ENCODE measurements around the gene MAP3K20.

DNA sequence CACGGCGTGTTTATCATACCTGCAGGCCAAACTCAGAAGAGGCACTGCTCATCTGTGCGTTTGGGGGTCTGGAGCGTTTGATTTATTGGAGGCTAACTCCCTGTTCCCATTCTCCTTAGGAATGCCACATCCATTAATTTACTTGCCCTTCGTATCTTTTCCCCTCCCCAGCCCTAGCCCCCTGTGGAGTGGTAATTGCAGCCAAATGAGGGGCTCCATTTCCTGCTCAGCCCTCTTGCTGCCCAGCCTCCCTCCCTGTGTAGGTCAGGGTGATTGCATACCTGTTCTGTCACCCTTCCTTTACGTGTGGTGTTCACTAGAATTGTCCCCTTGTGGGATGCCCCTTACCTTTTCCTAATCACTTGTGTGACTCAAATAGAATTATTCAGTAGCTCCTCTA, 120.4 kb downstream of the MAP3K20 start:
- TF ChIP-seq RAD21 (IDR thresholded peaks at IDR 0.05; ENCODE audit: low read length) (no peak), FOS (IDR thresholded peaks at IDR 0.05; ENCODE audit: low read depth, low read length) (no peak), POLR2A (IDR thresholded peaks at IDR 0.05; ENCODE audit: low read depth, low read length) (no peak), RCOR1 (IDR thresholded peaks at IDR 0.05; ENCODE audit: insufficient replicate concordance, low read length) (no peak), RFX5 (IDR thresholded peaks at IDR 0.05; ENCODE audit: low read depth, low read length) (no peak), BHLHE40 (IDR thresholded peaks at IDR 0.05; ENCODE audit: low read depth, low read length) (no peak), NFE2L2 (IDR thresholded peaks at IDR 0.05; ENCODE audit: low read depth, low read length) (no peak), MXI1 (IDR thresholded peaks at IDR 0.05; ENCODE audit: borderline replicate concordance, low read depth, low read length) (no peak), CHD1 (IDR thresholded peaks at IDR 0.05; ENCODE audit: low read depth, low read length) (no peak), SMC3 (IDR thresholded peaks at IDR 0.05; ENCODE audit: low read depth, low read length) (no peak)
- TF ChIP-seq, protein P1, sequence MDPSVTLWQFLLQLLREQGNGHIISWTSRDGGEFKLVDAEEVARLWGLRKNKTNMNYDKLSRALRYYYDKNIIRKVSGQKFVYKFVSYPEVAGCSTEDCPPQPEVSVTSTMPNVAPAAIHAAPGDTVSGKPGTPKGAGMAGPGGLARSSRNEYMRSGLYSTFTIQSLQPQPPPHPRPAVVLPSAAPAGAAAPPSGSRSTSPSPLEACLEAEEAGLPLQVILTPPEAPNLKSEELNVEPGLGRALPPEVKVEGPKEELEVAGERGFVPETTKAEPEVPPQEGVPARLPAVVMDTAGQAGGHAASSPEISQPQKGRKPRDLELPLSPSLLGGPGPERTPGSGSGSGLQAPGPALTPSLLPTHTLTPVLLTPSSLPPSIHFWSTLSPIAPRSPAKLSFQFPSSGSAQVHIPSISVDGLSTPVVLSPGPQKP (IDR thresholded peaks at IDR 0.05; ENCODE audit: borderline replicate concordance, low read depth, low read length) = no peak
- TF ChIP-seq, protein P2, sequence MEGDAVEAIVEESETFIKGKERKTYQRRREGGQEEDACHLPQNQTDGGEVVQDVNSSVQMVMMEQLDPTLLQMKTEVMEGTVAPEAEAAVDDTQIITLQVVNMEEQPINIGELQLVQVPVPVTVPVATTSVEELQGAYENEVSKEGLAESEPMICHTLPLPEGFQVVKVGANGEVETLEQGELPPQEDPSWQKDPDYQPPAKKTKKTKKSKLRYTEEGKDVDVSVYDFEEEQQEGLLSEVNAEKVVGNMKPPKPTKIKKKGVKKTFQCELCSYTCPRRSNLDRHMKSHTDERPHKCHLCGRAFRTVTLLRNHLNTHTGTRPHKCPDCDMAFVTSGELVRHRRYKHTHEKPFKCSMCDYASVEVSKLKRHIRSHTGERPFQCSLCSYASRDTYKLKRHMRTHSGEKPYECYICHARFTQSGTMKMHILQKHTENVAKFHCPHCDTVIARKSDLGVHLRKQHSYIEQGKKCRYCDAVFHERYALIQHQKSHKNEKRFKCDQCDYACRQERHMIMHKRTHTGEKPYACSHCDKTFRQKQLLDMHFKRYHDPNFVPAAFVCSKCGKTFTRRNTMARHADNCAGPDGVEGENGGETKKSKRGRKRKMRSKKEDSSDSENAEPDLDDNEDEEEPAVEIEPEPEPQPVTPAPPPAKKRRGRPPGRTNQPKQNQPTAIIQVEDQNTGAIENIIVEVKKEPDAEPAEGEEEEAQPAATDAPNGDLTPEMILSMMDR (conservative IDR thresholded peaks at IDR 0.05; ENCODE audit: low read depth, low read length) = no peak
- TF ChIP-seq, protein P3, sequence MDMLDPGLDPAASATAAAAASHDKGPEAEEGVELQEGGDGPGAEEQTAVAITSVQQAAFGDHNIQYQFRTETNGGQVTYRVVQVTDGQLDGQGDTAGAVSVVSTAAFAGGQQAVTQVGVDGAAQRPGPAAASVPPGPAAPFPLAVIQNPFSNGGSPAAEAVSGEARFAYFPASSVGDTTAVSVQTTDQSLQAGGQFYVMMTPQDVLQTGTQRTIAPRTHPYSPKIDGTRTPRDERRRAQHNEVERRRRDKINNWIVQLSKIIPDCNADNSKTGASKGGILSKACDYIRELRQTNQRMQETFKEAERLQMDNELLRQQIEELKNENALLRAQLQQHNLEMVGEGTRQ (IDR thresholded peaks at IDR 0.05; ENCODE audit: low read depth, low read length) = no peak
